Adipocyte (in vitro differentiated cells): Measurements from ENCODE around the gene TOGARAM1.

Source experiments
- DNase-seq: peaks from one replicate; pipeline ENCODE4 v3.0.0-alpha.2; 2015; ENCODE audit warnings: low read depth
- H3K27me3 ChIP-seq: replicated peaks from 2 replicates; pipeline ENCODE4 v1.7.0; 2013; ENCODE audit warnings: mild to moderate bottlenecking, low read length, moderate library complexity; ENCODE audit not compliant: control insufficient read depth, insufficient read depth
- H3K36me3 ChIP-seq: 2 replicates; pipeline ENCODE4 v1.7.0; 2013; ENCODE audit warnings: low read length, mild to moderate bottlenecking, moderate library complexity; ENCODE audit not compliant: control insufficient read depth, insufficient read depth, severe bottlenecking
- H3K4me1 ChIP-seq: 2 replicates; pipeline ENCODE4 v1.7.0; 2013; ENCODE audit warnings: mild to moderate bottlenecking, low read length, moderate library complexity; ENCODE audit not compliant: control insufficient read depth, insufficient read depth
- H3K4me3 ChIP-seq: 2 replicates; pipeline ENCODE4 v1.7.0; 2013; ENCODE audit warnings: mild to moderate bottlenecking, low read length, moderate library complexity
- H3K9ac ChIP-seq: 2 replicates; pipeline ENCODE4 v1.7.0; 2013; ENCODE audit warnings: mild to moderate bottlenecking, low read length, moderate library complexity
- H3K9me3 ChIP-seq: 2 replicates; pipeline ENCODE4 v1.7.0; 2013; ENCODE audit warnings: mild to moderate bottlenecking, low read length, moderate library complexity; ENCODE audit not compliant: control insufficient read depth

Gene TOGARAM1, protein sequence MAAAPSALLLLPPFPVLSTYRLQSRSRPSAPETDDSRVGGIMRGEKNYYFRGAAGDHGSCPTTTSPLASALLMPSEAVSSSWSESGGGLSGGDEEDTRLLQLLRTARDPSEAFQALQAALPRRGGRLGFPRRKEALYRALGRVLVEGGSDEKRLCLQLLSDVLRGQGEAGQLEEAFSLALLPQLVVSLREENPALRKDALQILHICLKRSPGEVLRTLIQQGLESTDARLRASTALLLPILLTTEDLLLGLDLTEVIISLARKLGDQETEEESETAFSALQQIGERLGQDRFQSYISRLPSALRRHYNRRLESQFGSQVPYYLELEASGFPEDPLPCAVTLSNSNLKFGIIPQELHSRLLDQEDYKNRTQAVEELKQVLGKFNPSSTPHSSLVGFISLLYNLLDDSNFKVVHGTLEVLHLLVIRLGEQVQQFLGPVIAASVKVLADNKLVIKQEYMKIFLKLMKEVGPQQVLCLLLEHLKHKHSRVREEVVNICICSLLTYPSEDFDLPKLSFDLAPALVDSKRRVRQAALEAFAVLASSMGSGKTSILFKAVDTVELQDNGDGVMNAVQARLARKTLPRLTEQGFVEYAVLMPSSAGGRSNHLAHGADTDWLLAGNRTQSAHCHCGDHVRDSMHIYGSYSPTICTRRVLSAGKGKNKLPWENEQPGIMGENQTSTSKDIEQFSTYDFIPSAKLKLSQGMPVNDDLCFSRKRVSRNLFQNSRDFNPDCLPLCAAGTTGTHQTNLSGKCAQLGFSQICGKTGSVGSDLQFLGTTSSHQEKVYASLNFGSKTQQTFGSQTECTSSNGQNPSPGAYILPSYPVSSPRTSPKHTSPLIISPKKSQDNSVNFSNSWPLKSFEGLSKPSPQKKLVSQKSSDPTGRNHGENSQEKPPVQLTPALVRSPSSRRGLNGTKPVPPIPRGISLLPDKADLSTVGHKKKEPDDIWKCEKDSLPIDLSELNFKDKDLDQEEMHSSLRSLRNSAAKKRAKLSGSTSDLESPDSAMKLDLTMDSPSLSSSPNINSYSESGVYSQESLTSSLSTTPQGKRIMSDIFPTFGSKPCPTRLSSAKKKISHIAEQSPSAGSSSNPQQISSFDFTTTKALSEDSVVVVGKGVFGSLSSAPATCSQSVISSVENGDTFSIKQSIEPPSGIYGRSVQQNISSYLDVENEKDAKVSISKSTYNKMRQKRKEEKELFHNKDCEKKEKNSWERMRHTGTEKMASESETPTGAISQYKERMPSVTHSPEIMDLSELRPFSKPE (N-terminal part only)

DNA sequence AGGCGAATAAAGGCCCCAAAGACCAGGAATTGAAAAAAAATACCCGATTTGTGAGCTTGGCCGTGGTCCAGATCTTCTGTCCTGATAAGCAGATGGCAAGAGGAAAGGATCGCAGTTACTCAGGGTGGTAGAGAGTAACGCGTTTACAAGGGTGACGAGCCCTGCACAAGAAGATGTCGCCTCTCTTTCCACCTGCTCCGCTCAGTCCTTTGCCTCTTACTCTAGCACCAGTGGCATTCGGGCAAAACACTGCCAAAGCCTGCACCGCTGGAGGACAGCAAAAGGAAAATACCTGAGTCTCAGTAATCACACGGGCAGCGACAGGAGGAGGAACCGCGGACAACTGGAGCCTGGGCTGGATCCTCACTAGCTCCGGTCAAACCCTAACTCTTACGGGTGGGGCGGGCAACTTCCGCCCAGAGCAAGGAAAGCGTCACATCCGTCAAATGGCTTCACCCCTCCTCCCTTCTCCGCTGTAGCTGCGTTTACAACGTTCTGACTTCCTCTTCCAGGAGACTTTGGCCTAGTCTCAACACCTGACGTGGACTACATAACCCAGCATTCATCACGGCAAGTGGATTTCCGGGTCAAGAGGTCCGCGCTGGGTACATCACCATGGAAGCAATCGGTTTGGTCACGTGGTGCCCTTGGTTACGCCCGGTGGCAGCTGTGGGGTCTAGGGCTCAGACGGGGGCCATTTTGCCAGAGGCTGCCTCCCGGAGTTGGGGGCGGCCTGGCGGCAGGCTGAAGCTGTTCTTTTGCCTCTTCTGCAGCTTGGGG, at the start of gene TOGARAM1, which contains the start of gene KLHL28:
Gene TOGARAM1 (plus strand): TSS at position 637 of the 780 bp plus-strand sequence. CDS start 232 bp downstream, outside the sequence.
Gene KLHL28 (minus strand): TSS at position 394 of the 780 bp plus-strand sequence. CDS start 16,019 bp downstream, outside the sequence.
- Histone ChIP-seq H3K9me3 (no peaks in the 10 kb centered on the region), H3K36me3 (no peaks in the 10 kb centered on the region), H3K9ac (peak within 1 kb of the TSS; percentile 94), H3K4me3 (peak within 1 kb of the TSS; percentile 95), H3K4me1 (peaks cover 38% of the 10 kb centered on the region), H3K27me3 (no peaks in the 10 kb centered on the region)
- peak; percentile 100 for DNase-seq

DNA sequence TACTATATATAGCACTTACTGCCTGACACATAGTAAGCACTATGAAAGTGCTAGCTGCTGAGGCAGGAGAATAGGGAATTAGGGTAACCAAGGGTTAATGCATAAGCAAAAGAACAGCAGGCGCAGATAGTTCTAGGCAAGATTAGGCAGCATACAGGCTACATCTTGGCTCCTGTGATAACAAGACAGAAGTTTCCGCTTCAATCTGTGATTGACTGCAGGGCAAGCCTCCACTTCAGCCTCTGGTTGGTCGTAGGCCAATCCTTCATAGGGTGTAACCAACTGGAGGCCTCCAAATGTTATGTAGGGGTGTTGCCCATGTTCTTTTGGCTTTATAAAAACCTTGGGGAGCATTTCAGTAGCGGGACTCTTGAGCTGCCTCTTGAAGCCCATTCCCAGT, 47.1 kb upstream of the TOGARAM1 start:
- no peaks in the 10 kb centered on the region for H3K9me3 ChIP-seq
- H3K4me1 ChIP-seq = peaks cover 2% of the 10 kb centered on the region
- H3K27me3 ChIP-seq = peaks cover 4% of the 10 kb centered on the region
- H3K4me3 ChIP-seq = peak overlapping the region; percentile 76
- no peaks in the 10 kb centered on the region for H3K36me3 ChIP-seq
- H3K9ac ChIP-seq = peak overlapping the region; percentile 41
- no peak for DNase-seq

DNA sequence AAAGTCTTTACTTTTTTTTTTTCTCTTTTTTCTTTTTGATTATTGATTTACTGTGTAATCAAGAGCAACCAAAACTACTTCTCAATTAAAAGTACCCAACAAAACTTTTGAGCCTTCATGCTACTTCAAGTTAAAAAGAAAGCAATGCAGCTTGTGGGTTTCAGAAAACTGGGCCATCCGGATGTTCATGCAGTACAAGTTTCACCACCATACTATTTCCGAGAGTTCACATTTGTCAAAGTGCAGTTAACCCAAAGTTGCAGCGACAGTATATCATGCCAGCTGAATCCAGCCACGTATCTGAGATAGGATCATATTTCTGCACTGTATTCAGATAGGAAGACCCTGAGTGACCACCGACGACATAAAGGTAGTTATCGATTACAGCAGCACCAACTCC, 33.2 kb upstream of the TOGARAM1 start:
- no peaks in the 10 kb centered on the region for H3K9me3 ChIP-seq
- H3K4me1 ChIP-seq = no peaks in the 10 kb centered on the region
- H3K9ac ChIP-seq = no peak overlapping the region
- DNase-seq = no peak
- peaks cover 21% of the 10 kb centered on the region for H3K36me3 ChIP-seq
- H3K4me3 ChIP-seq = no peak overlapping the region
- H3K27me3 ChIP-seq = no peaks in the 10 kb centered on the region

DNA sequence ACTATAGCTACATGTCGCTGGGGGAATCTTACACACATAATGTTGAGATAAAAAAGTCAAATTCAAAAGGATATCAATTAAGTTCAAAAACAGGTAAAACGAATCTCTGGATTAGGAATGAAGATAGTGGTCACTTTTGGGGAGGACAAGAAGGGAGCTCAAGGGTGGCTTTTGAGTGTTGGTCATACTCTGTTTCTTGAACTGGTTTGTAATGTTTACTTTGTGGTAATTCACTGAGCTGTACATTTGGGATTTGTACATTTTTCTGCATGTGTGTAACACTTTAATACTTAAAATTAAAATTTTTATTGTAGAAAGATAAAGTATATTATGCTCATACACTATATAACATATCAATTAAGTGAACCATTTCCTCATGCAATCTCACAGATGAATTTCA, 26.8 kb upstream of the TOGARAM1 start:
- Histone ChIP-seq H3K9me3 (no peaks in the 10 kb centered on the region), H3K36me3 (peaks cover 30% of the 10 kb centered on the region), H3K4me3 (no peak overlapping the region), H3K27me3 (no peaks in the 10 kb centered on the region), H3K9ac (no peak overlapping the region), H3K4me1 (peaks cover 3% of the 10 kb centered on the region)
- no peak for DNase-seq

DNA sequence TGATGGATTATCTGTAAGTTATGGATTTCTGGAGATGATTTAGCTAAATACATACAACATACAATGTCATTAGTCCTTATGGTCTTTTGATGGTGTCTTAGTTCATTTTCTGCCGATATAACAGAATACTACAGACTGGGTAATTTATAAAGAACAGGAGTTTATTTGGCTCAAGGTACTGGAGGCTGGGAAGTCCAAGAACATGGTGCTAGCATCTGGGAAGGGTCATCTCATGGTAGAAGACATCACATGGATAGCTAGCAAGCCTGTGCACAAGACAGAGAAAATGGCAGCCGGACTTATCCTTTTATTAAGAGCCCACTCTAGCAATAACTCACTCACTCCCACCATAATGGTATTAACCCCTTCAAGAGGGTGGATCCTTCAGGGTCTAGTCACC, 24.4 kb upstream of the TOGARAM1 start:
- H3K9ac ChIP-seq = no peak overlapping the region
- H3K36me3 ChIP-seq = peaks cover 35% of the 10 kb centered on the region
- H3K4me1 ChIP-seq = peaks cover 3% of the 10 kb centered on the region
- H3K9me3 ChIP-seq = no peaks in the 10 kb centered on the region
- DNase-seq = no peak
- no peak overlapping the region for H3K4me3 ChIP-seq
- no peaks in the 10 kb centered on the region for H3K27me3 ChIP-seq

DNA sequence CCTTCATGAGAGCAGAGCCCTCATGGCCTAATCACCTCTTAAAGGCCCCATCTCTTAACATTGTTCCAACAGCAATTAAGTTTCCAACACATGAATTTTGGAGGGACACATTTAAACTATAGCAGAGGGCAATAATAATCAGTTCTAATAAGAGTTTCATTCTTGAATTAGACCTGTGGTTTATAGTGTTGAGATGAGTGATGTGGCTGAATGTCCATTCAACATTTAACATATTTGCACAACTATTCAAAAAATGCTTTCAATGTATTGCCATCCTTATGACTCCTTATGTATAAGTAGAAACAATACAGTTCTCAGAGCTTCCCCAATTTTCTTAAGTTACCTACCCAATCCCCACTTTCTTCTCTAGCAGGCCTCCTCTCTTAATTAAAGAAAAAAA, 21.8 kb upstream of the TOGARAM1 start:
- Histone ChIP-seq H3K27me3 (no peaks in the 10 kb centered on the region), H3K9me3 (no peaks in the 10 kb centered on the region), H3K4me1 (peaks cover 10% of the 10 kb centered on the region), H3K36me3 (peaks cover 16% of the 10 kb centered on the region), H3K9ac (no peak overlapping the region), H3K4me3 (no peak overlapping the region)
- no peak for DNase-seq

DNA sequence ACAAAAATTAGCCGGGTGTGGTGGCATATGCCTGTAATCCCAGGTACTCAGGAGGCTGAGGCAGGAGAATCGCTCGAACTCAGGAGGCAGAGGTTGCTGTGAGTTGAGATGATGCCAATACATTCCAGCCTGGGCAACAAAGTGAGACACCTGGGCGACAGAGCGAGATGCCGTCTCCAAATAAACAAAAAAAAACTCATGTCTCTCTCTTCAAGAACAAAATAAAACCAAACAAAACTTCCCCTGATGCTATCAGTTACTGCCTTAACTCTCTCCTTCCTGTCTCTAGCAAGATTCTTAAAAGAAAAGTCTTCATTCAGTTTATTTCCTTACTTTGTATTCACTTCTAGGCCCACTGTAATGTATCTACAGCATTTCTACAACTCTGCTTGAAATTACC, 21.0 kb upstream of the TOGARAM1 start:
- H3K9me3 ChIP-seq = no peaks in the 10 kb centered on the region
- H3K36me3 ChIP-seq = peaks cover 16% of the 10 kb centered on the region
- H3K4me1 ChIP-seq = peaks cover 17% of the 10 kb centered on the region
- DNase-seq = no peak
- no peak overlapping the region for H3K4me3 ChIP-seq
- no peak overlapping the region for H3K9ac ChIP-seq
- no peaks in the 10 kb centered on the region for H3K27me3 ChIP-seq

DNA sequence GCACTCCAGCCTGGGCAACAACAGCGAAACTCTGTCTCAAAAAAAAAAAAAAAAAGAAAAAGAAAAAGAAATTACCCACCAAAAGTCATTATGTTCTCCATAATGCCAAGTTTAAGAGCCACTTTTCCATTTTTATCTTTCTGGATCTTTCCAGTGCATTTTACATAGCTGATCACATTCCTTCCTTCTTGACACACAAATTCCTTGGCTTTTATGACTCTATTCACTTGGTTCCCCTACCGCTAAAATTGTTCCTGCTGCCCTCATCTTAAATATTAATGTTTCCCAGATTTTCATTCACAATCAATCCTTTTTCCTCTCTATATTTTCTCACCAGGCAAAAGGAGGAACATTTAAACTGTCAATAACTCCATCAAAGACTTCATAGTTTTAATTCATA, 20.4 kb upstream of the TOGARAM1 start:
- H3K9ac ChIP-seq = no peak overlapping the region
- H3K4me1 ChIP-seq = peaks cover 17% of the 10 kb centered on the region
- no peaks in the 10 kb centered on the region for H3K9me3 ChIP-seq
- no peak overlapping the region for H3K4me3 ChIP-seq
- no peaks in the 10 kb centered on the region for H3K27me3 ChIP-seq
- H3K36me3 ChIP-seq = peaks cover 13% of the 10 kb centered on the region
- no peak for DNase-seq

DNA sequence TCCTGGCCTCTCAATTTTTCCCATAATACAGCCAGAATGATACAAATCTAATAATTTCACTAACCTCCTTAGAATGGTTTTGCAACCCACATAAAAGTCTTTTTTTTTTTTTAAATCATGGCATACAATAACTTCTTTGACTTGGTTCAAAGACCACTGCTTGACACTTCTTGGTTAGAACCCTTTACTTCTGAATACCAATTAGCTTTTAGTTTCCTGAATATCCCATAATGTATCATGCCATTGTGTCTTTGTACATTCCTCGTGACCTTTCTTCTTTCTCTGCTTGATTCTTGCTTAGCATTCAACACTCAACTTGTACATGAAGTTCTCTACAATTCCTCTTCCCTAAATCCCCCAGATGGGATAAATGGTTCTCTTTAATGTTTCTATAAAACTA, 19.6 kb upstream of the TOGARAM1 start:
- H3K4me1 ChIP-seq = peaks cover 17% of the 10 kb centered on the region
- H3K4me3 ChIP-seq = no peak overlapping the region
- peaks cover 10% of the 10 kb centered on the region for H3K36me3 ChIP-seq
- H3K27me3 ChIP-seq = no peaks in the 10 kb centered on the region
- H3K9me3 ChIP-seq = no peaks in the 10 kb centered on the region
- H3K9ac ChIP-seq = no peak overlapping the region
- no peak for DNase-seq

DNA sequence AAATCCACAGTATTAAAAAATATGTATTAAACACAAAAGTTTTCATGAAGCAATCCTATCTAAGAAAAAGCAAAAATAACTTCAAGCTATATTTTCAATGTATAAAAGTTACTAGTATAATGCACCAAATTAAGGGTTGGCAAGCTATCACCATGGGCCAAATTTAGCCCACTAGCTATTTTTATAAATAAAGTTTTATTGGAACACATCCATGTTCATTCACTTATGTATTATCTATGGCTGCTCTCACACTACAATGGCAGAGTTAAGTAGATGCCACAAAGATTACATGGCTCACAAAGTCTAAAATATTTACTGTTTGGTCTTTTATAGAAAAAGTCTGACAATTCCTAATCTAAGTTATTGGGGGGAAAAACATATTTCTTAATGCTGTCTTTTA, 17.9 kb upstream of the TOGARAM1 start:
- Histone ChIP-seq H3K36me3 (peaks cover 10% of the 10 kb centered on the region), H3K4me3 (no peak overlapping the region), H3K27me3 (no peaks in the 10 kb centered on the region), H3K9me3 (no peaks in the 10 kb centered on the region), H3K9ac (no peak overlapping the region), H3K4me1 (peaks cover 17% of the 10 kb centered on the region)
- no peak for DNase-seq
